H1 (cell line): ENCODE results near the gene MYBPHL. TPM values are rescaled to one million over a fixed set of nuclear protein-coding genes. Genes with fewer than 3 reads are reported as not detected.

Experiments used
- CTCF ChIA-PET: fragments of 300-600 bp; sonication (Branson Sonifier 250); formaldehyde crosslinking; loops from one replicate; lab custom pipeline; 2021; ENCODE audit not compliant: partially characterized antibody; lab: Charles Lee
- POLR2A ChIA-PET: fragments of 300-600 bp; sonication (Branson Sonifier 250); formaldehyde crosslinking; loops from one replicate; lab custom pipeline; 2021; ENCODE audit warnings: inconsistent platforms; ENCODE audit not compliant: partially characterized antibody; lab: Charles Lee
- DNase-seq, 2 experiments: peaks; one replicate each; pipeline versions ENCODE4 v3.0.0 to v3.0.0-alpha.2; 2010 to 2022; ENCODE audit warnings: low spot score in 2 of 2, low read depth in 1 of 2, mixed read lengths in 1 of 2
- FAIRE-seq: peaks from 2 replicates; lab custom pipeline; 2011; peaks lifted over from hg19 to GRCh38; lab: Jason Lieb, UNC
- H2AFZ ChIP-seq: 2 replicates; pipeline ENCODE4 v1.8.1; 2012; ENCODE audit warnings: low read length, inconsistent platforms
- H2AK5ac ChIP-seq: 2 replicates; pipeline ENCODE4 v1.6.1; 2013; ENCODE audit warnings: low read depth, low read length
- H2BK120ac ChIP-seq: replicated peaks from 2 replicates; pipeline ENCODE3; 2013; ENCODE audit warnings: low read depth, low read length, inconsistent platforms
- H2BK12ac ChIP-seq: 2 replicates; pipeline ENCODE4 v1.6.1; 2013; ENCODE audit warnings: low read depth, low read length
- H2BK15ac ChIP-seq: 2 replicates; pipeline ENCODE4 v1.6.1; 2013; ENCODE audit warnings: low read length
- H2BK20ac ChIP-seq: 2 replicates; pipeline ENCODE4 v1.6.1; 2013; ENCODE audit warnings: low read length
- H2BK5ac ChIP-seq: 2 replicates; pipeline ENCODE4 v1.6.1; 2013; ENCODE audit warnings: low read depth, low read length
- H3K14ac ChIP-seq: 2 replicates; pipeline ENCODE4 v1.6.1; 2013; ENCODE audit warnings: inconsistent platforms; ENCODE audit not compliant: insufficient read length
- H3K18ac ChIP-seq: 2 replicates; pipeline ENCODE4 v1.6.1; 2013; ENCODE audit warnings: low read length; ENCODE audit errors: extremely low read depth
- H3K23ac ChIP-seq: 2 replicates; pipeline ENCODE4 v1.6.1; 2013; ENCODE audit warnings: inconsistent platforms; ENCODE audit not compliant: insufficient read length
- H3K23me2 ChIP-seq: 2 replicates; pipeline ENCODE4 v1.6.1; 2013; ENCODE audit warnings: low read depth, low read length
- H3K27ac ChIP-seq: 2 replicates; pipeline ENCODE4 v1.6.1; 2011; ENCODE audit warnings: low read depth, low read length, inconsistent platforms
- H3K27me3 ChIP-seq, 4 experiments: replicated peaks in 1 of 4; 1 replicate in 1 of 4; 2 replicates in 3 of 4; pipeline versions ENCODE4 v1.6.1 to v1.8.1; 2011 to 2013; ENCODE audit warnings: low read length in 3 of 4, mild to moderate bottlenecking in 3 of 4, inconsistent platforms in 2 of 4, mixed read lengths in 2 of 4, moderate library complexity in 1 of 4; ENCODE audit not compliant: control insufficient read depth in 3 of 4, insufficient read depth in 3 of 4; ENCODE audit errors: extremely low read depth in 1 of 4
- H3K36me3 ChIP-seq, 4 experiments: 2 replicates each; pipeline versions ENCODE4 v1.6.1 to v1.8.1; 2011 to 2013; ENCODE audit warnings: mild to moderate bottlenecking in 4 of 4, low read length in 3 of 4, moderate library complexity in 2 of 4, control low read depth in 1 of 4, inconsistent platforms in 1 of 4; ENCODE audit not compliant: insufficient read depth in 4 of 4, control insufficient read depth in 2 of 4
- H3K4ac ChIP-seq: replicated peaks from 2 replicates; pipeline ENCODE3; 2013; ENCODE audit warnings: low read length, low read depth, mixed read lengths, inconsistent platforms; ENCODE audit not compliant: insufficient read length
- H3K4me1 ChIP-seq, 4 experiments: replicated peaks in 1 of 4; 1 replicate in 1 of 4; 2 replicates in 3 of 4; pipeline versions ENCODE4 v1.6.1 to v1.8.1; 2011 to 2013; ENCODE audit warnings: low read length in 3 of 4, inconsistent platforms in 2 of 4, mixed read lengths in 1 of 4; ENCODE audit not compliant: insufficient read depth in 4 of 4, control insufficient read depth in 3 of 4
- H3K4me2 ChIP-seq, 2 experiments: 2 replicates each; pipeline versions ENCODE4 v1.6.1 to v1.8.1; 2011 to 2013; ENCODE audit warnings: low read depth in 2 of 2, low read length in 2 of 2, control low read depth in 1 of 2, inconsistent platforms in 1 of 2, mild to moderate bottlenecking in 1 of 2; ENCODE audit not compliant: insufficient read depth in 1 of 2
- H3K4me3 ChIP-seq, 4 experiments: fragments of 200-600, 300-600 bp in 1 of 4; sonication (generic), shearing (Covaris generic), sonication (Bioruptor Twin) in 1 of 4; 2 replicates each; pipeline versions ENCODE4 v1.5.1 to v1.8.1; 2011 to 2016; ENCODE audit warnings: low read length in 4 of 4, low read depth in 3 of 4, control low read depth in 2 of 4, inconsistent platforms in 2 of 4, mild to moderate bottlenecking in 2 of 4, mixed read lengths in 1 of 4, moderate library complexity in 1 of 4; ENCODE audit not compliant: insufficient read depth in 2 of 4; ENCODE audit errors: extremely low read depth in 1 of 4
- H3K56ac ChIP-seq: replicated peaks from 2 replicates; pipeline ENCODE3; 2013; ENCODE audit warnings: low read depth, mild to moderate bottlenecking, mixed read lengths, low read length, inconsistent platforms; ENCODE audit not compliant: insufficient read length
- H3K79me1 ChIP-seq: 2 replicates; pipeline ENCODE4 v1.6.1; 2013; ENCODE audit warnings: low read depth, low read length, control low read depth
- H3K79me2 ChIP-seq, 2 experiments: 2 replicates each; pipeline versions ENCODE4 v1.6.1 to v1.8.1; 2012 to 2013; ENCODE audit warnings: low read length in 2 of 2, mild to moderate bottlenecking in 2 of 2, inconsistent platforms in 1 of 2; ENCODE audit not compliant: insufficient read depth in 2 of 2, control insufficient read depth in 1 of 2
- H3K9ac ChIP-seq, 4 experiments: replicated peaks in 1 of 4; 1 replicate in 1 of 4; 2 replicates in 3 of 4; pipeline versions ENCODE4 v1.6.1 to v1.8.1; 2011 to 2013; ENCODE audit warnings: low read depth in 3 of 4, low read length in 3 of 4, control low read depth in 2 of 4, mild to moderate bottlenecking in 2 of 4, moderate library complexity in 2 of 4, inconsistent platforms in 1 of 4; ENCODE audit errors: extremely low read depth in 1 of 4
- H3K9me3 ChIP-seq, 2 experiments: 2 replicates each; pipeline versions ENCODE4 v1.6.1 to v1.8.1; 2012 to 2013; ENCODE audit warnings: mild to moderate bottlenecking in 2 of 2, moderate library complexity in 2 of 2, control low read depth in 1 of 2, inconsistent platforms in 1 of 2, low read depth in 1 of 2, low read length in 1 of 2, mixed read lengths in 1 of 2; ENCODE audit not compliant: insufficient read depth in 2 of 2
- H4K20me1 ChIP-seq, 2 experiments: replicated peaks in 1 of 2; 2 replicates each; pipeline versions ENCODE3 to v1.8.1; 2011 to 2013; ENCODE audit warnings: inconsistent platforms in 2 of 2, low read length in 2 of 2, mild to moderate bottlenecking in 1 of 2; ENCODE audit not compliant: insufficient read depth in 2 of 2, control insufficient read depth in 1 of 2
- H4K5ac ChIP-seq: 2 replicates; pipeline ENCODE4 v1.6.1; 2013; ENCODE audit warnings: low read length, low read depth, mixed read lengths, inconsistent platforms; ENCODE audit not compliant: insufficient read length
- H4K8ac ChIP-seq: 2 replicates; pipeline ENCODE4 v1.8.0; 2013; ENCODE audit warnings: mild to moderate bottlenecking, moderate library complexity, low read length, inconsistent platforms; ENCODE audit not compliant: insufficient read depth; ENCODE audit errors: extremely low read depth
- H4K91ac ChIP-seq: replicated peaks from 2 replicates; pipeline ENCODE3; 2013; ENCODE audit warnings: low read length, mixed read lengths, inconsistent platforms; ENCODE audit not compliant: insufficient read length
- CREB1 ChIP-seq: IDR thresholded peaks from 2 replicates; pipeline ENCODE4 v1.6.1; 2012; ENCODE audit warnings: inconsistent platforms
- EZH2 ChIP-seq: fragments of 200-600 bp; sonication (generic); IDR thresholded peaks from 2 replicates; pipeline ENCODE4 v1.7.1; 2012; ENCODE audit warnings: low read depth, mild to moderate bottlenecking, moderate library complexity, low read length, inconsistent platforms; ENCODE audit not compliant: severe bottlenecking
- SIRT6 ChIP-seq: IDR thresholded peaks from one replicate; pipeline ENCODE4 v1.7.1; 2012; ENCODE audit warnings: low read length, inconsistent platforms
- SRF ChIP-seq: IDR thresholded peaks from 2 replicates; pipeline ENCODE4 v1.6.1; 2011; ENCODE audit warnings: mild to moderate bottlenecking, low read depth, low read length, moderate library complexity
- TAF1 ChIP-seq: IDR thresholded peaks from 2 replicates; pipeline ENCODE4 v1.6.1; 2011; ENCODE audit warnings: mild to moderate bottlenecking, low read depth, low read length
- TCF12 ChIP-seq: IDR thresholded peaks from 2 replicates; pipeline ENCODE4 v1.6.1; 2011; ENCODE audit warnings: low read depth, mild to moderate bottlenecking, low read length
- WGBS, 2 experiments: shearing (Covaris generic) in 1 of 2; methylation state at CpG; one replicate each; pipeline versions ENCODE4 v1.1.6 to v1.1.7; 2013 to 2015; ENCODE audit warnings: low lambda C conversion rate in 2 of 2, mixed read lengths in 2 of 2, inconsistent platforms in 1 of 2, low coverage in 1 of 2, missing lambda C conversion rate in 1 of 2; ENCODE audit not compliant: insufficient replicate concordance in 2 of 2, insufficient coverage in 1 of 2, insufficient read length in 1 of 2; ENCODE audit errors: extremely low coverage in 1 of 2, missing lambda C conversion rate in 1 of 2; 5-methylcytosine and 5-hydroxymethylcytosine counted together
- polyA plus RNA-seq, 7 experiments: library from polyadenylated mRNA; depleted of rRNA in 3 of 7; stranded (reverse) in 5 of 7; unstranded in 2 of 7; fragments of >200 nt in 5 of 7; fragments of 200-250 nt in 2 of 7; gene quantifications; 1 replicate in 5 of 7; 2 replicates in 1 of 7; 4 replicates in 1 of 7; pipeline versions ENCODE4 v1.2.1 to v1.2.3, GENCODE V29; 2011 to 2013; ENCODE audit warnings: missing spikeins in 2 of 7, mixed read lengths in 2 of 7
- total RNA-seq: library from RNA; stranded (reverse); fragmentation: NEBNext Ultra II Directional; extraction: Animal tissue kit (Norgen Biotek cat#: 25700); gene quantifications from 2 replicates; pipeline ENCODE4 v1.2.1, GENCODE V29; 2021

MYBPHL gene
- total and polyA plus RNA-seq, 2 of the 8 experiments (the other 6 are each of a cell fraction or from before 2014, with no cell fraction given): 0.24 to 0.30 TPM

DNA sequence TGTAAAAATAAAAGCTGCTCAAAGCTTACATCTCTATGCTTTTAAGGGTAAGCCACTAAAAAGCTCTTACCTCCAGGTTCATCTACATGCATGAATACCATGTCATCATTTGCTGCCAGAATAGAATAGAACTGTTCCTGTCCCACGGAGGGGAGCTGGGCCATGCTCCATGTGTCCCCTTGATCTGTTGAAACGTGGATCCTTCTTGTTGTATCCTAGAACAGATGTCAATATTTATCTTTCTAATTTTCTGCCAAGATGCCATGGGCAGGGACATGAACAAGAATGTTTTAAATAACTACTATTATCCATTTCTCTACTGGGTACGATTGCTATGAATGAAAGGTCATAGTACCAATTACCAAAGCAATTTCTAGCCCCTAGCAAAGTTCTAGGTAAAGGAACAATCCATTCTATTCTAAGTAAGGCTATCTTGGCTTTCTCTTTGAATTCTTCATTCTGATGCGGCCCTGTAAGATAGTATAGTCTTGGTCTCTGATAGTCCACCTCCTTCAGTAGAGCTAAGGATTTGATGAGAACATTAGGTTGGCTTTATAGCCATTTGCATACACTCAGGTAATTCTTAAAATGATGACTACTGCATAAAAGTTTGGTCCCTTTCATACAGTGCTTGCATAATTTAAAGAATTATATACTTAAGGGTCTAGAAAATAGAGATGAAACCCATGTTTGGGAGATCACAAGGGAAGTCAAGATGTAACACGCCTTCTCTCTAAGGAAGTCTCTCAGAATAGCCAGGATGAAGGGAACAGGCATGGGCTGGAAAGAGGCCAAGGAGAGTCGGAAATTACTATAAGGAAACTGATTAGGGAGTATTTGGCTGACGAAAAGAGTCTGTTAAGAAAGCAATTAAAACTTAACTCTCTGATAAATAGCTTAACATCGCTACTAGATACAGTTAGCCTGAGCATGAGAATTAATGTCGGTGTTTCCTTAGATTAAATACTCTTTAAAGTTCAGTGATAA, 35.4 kb upstream of the MYBPHL start:
- Histone ChIP-seq H3K14ac (no peak overlapping the region), H3K18ac (no peak overlapping the region), H2AK5ac (no peak overlapping the region), H2BK5ac (no peak overlapping the region), H3K79me2 (no peaks in the 10 kb centered on the region), H3K23ac (no peak overlapping the region), H3K56ac (no peak overlapping the region), H2BK20ac (no peak overlapping the region), H2BK12ac (no peak overlapping the region), H2BK120ac (no peak overlapping the region), H3K4me1 (no peaks in the 10 kb centered on the region), H3K36me3 (peaks cover 10 to 47% (median 35%) of the 10 kb centered on the region in 4 experiments), H3K27ac (no peak overlapping the region), H3K9me3 (no peaks in the 10 kb centered on the region), H3K4ac (no peak overlapping the region), H4K91ac (no peak overlapping the region), H4K8ac (no peak overlapping the region), H3K4me3 (no peak overlapping the region), H2BK15ac (no peak overlapping the region), H4K20me1 (no peaks in the 10 kb centered on the region), H3K27me3 (no peaks in the 10 kb centered on the region), H3K4me2 (no peak overlapping the region), H3K23me2 (no peaks in the 10 kb centered on the region), H3K9ac (no peak overlapping the region), H3K79me1 (no peaks in the 10 kb centered on the region), H2AFZ (no peak overlapping the region), H4K5ac (no peak overlapping the region)
- DNase-seq (no peak), FAIRE-seq (no peak)
- POLR2A ChIA-PET: interaction anchor here (1.7 kb wide), 1 partner anchor 83 kb away, joined by 4 read pairs; no protein-coding TSS in a partner anchor
- TF ChIP-seq CREB1: no peak
- no peak for TF ChIP-seq SIRT6
- TF ChIP-seq SRF: no peak
- TF ChIP-seq EZH2: no peak
- no peak for TF ChIP-seq TCF12
- TF ChIP-seq TAF1: no peak
- WGBS, 2 experiments: 90% methylated on average over 9 of the region's 9 CpGs; no CpG with 5 or more reads in 1 of the 2 experiments
- CTCF ChIA-PET: interaction anchor here (0.7 to 1.9 kb wide), 4 partner anchors 10 to 73 kb away, joined by 3 to 5 read pairs (median 4); partner anchors contain the start of gene SORT1
